ENCODE measurements around the gene ERGIC1. TPM values are rescaled to one million over a fixed set of nuclear protein-coding genes. Genes with fewer than 3 reads are reported as not detected.
A peak's percentile ranks its signal among the peaks of the same experiment; 100 is the strongest.
"Not testable (repeated sequence)": the region's sequence is repeated elsewhere in the genome, so short reads cannot be mapped to it uniquely, and the experiment has no call there.

The ERGIC1 gene
- total and polyA plus RNA-seq, 8 donors, result 116 to 229 (median 125) TPM

DNA sequence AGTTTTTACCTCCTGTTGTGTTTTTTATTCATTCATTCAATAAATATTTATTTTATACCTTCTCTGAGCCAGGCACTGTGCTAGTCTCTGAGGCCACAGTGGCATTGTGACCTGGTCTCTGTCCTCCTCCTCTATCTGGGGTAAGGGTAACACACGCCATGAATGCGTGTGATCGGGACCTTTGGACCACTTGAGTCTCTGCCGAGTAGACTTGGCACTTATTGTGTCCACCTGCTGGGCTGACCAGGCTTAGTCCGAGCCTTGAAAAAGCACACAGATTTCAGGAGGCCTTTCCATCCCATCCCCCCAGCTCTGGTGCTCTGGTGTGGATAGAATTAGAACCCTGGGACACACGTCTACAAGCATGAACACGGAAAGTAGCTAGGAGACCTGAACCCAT, 58.7 kb downstream of the ERGIC1 start:
- intact Hi-C loops (cut with DNase I), result no loop called here
- no peaks in the 10 kb centered on the region for H3K27me3 ChIP-seq
- peak overlapping the region in 1 of 2 donors; percentile 64 for H3K27ac ChIP-seq
- DNase-seq (no peak), ATAC-seq (no peak)
- no peak overlapping the region for H3K4me3 ChIP-seq
- H3K9me3 ChIP-seq, result no peaks in the 10 kb centered on the region
- no peak for TF ChIP-seq CTCF (IDR thresholded peaks at IDR 0.05)
- H3K36me3 ChIP-seq, result peaks cover 0 to 49% of the 10 kb centered on the region in 2 donors
- H3K4me1 ChIP-seq, result peaks cover 10 to 52% of the 10 kb centered on the region in 2 donors

- DNase-seq, result no peak
These were observed 60.8 kb downstream of the ERGIC1 start for GRCh38 chr5:172894767-172895388.

GRCh38 chr5:172895549-172895948, 61.5 kb downstream of the ERGIC1 start:
- ATAC-seq, result no peak
- H3K9me3 ChIP-seq, result no peaks in the 10 kb centered on the region
- no peaks in the 10 kb centered on the region for H3K27me3 ChIP-seq
- no peak overlapping the region for H3K4me3 ChIP-seq
- peaks cover 14 to 44% of the 10 kb centered on the region in 2 donors for H3K4me1 ChIP-seq
- no peak overlapping the region for H3K27ac ChIP-seq
- peaks cover 0 to 51% of the 10 kb centered on the region in 2 donors for H3K36me3 ChIP-seq
- no peak for TF ChIP-seq CTCF (IDR thresholded peaks at IDR 0.05)
- DNase-seq, result no peak
- intact Hi-C loops (cut with DNase I), result no loop called here

More at GRCh38 chr5:172894767-172895388, 60.8 kb downstream of the ERGIC1 start:
- Histone ChIP-seq H3K4me3 (no peak overlapping the region), H3K36me3 (peaks cover 0 to 51% of the 10 kb centered on the region in 2 donors), H3K27me3 (no peaks in the 10 kb centered on the region), H3K9me3 (no peaks in the 10 kb centered on the region), H3K27ac (no peak overlapping the region), H3K4me1 (peaks cover 14 to 44% of the 10 kb centered on the region in 2 donors)
- intact Hi-C loops (cut with DNase I), result no loop called here
- TF ChIP-seq CTCF (IDR thresholded peaks at IDR 0.05), result no peak
- ATAC-seq, result no peak

DNA sequence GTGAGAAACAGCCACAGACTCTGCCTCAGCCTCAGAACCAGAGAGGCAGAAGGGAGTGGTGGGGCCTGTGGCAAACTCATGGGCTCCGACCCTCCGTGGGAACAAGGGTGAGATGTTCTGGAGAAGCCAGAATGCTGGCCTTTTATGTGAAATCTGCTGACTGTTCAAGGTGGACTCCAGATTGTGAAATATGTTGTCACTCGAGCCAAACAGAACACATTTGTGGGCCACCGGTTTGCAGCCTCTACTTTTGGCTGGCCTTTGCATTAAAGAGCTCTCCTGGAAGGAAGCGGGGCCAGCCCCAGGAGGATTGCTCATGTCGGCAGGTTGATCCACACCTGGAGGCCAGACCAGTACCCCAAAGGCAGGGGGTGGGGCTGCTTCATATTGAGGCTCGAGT, 62.4 kb downstream of the ERGIC1 start:
- ATAC-seq, result no peak
- Histone ChIP-seq H3K4me1 (peaks cover 18 to 43% of the 10 kb centered on the region in 2 donors), H3K27ac (peak overlapping the region; percentile 68 to 87), H3K27me3 (no peaks in the 10 kb centered on the region), H3K36me3 (peaks cover 0 to 51% of the 10 kb centered on the region in 2 donors), H3K4me3 (no peak overlapping the region), H3K9me3 (no peaks in the 10 kb centered on the region)
- intact Hi-C loops (cut with DNase I), result no loop called here
- DNase-seq, result no peak
- no peak for TF ChIP-seq CTCF (IDR thresholded peaks at IDR 0.05)

GRCh38 chr5:172897067-172897466, 63.0 kb downstream of the ERGIC1 start:
- Histone ChIP-seq H3K4me1 (peaks cover 21 to 43% of the 10 kb centered on the region in 2 donors), H3K36me3 (peaks cover 0 to 54% of the 10 kb centered on the region in 2 donors), H3K27ac (peak overlapping the region; percentile 68 to 87)
- DNase-seq; intact Hi-C loops (cut with DNase I); ATAC-seq; H3K27me3 ChIP-seq; H3K4me3 ChIP-seq; H3K9me3 ChIP-seq: not testable (repeated sequence)

Data from left lung (tissue), 10 donors.